Activated T-cell treated with anti-CD3 and anti-CD28 coated beads, Interleukin-2, amount 50 U/mL, for 72 hours (primary cell): ENCODE results near the gene UNC119B. TPM values are rescaled to one million over a fixed set of nuclear protein-coding genes. Genes with fewer than 3 reads are reported as not detected.

Experiments
- ATAC-seq, 2 donors: fragments of 150-1000 bp; cut with Tn5 transposase; replicated peaks in 1 of 2; 2 replicates each; pipeline ENCODE4 v1.10.0; 2021; ENCODE audit warnings: moderate library complexity in 2 of 2, mild to moderate bottlenecking in 1 of 2
- DNase-seq, 2 donors: peaks; one replicate each; pipeline ENCODE4 v3.0.0; 2021 to 2022; ENCODE audit warnings: mixed read lengths in 1 of 2
- H3K27ac Mint-ChIP-seq: one replicate; pipeline ENCODE4 v1.8.0; 2022; ENCODE audit warnings: mild to moderate bottlenecking, moderate library complexity, mixed read lengths
- H3K27me3 Mint-ChIP-seq: one replicate; pipeline ENCODE4 v1.8.0; 2022; ENCODE audit warnings: low read depth, mixed read lengths
- H3K36me3 Mint-ChIP-seq, 2 donors: one replicate each; pipeline ENCODE4 v1.8.0; 2022; ENCODE audit warnings: mixed read lengths in 2 of 2, mild to moderate bottlenecking in 1 of 2; ENCODE audit not compliant: insufficient read depth in 2 of 2
- H3K4me1 Mint-ChIP-seq: one replicate; pipeline ENCODE4 v1.8.0; 2022; ENCODE audit warnings: low read depth, mixed read lengths
- H3K4me3 Mint-ChIP-seq, 2 donors: one replicate each; pipeline ENCODE4 v1.8.0; 2022; ENCODE audit warnings: mild to moderate bottlenecking in 2 of 2, mixed read lengths in 2 of 2, moderate library complexity in 2 of 2
- H3K9me3 Mint-ChIP-seq, 2 donors: one replicate each; pipeline ENCODE4 v1.8.0; 2022; ENCODE audit warnings: mixed read lengths in 2 of 2
- total RNA-seq, 2 donors: library from RNA; stranded (reverse); gene quantifications; one replicate each; pipeline ENCODE4 v1.2.3, GENCODE V29; 2022

Gene UNC119B
- total RNA-seq, 2 donors from 2014 or later = 31.2 to 40.5 TPM

- Mint-ChIP-seq H3K4me3 (peak overlapping the region; percentile 37 to 62), H3K27me3 (no peaks in the 10 kb centered on the region), H3K27ac (peak overlapping the region; percentile 90), H3K36me3 (peaks cover 7 to 20% of the 10 kb centered on the region in 2 donors), H3K9me3 (no peaks in the 10 kb centered on the region), H3K4me1 (peaks cover 48% of the 10 kb centered on the region)
- ATAC-seq (peak; percentile 65), DNase-seq (peak; percentile 80 to 83)
Observed at GRCh38 chr12:120713861-120714482, 3.7 kb downstream of the UNC119B start.

- no peaks in the 10 kb centered on the region for H3K27me3 Mint-ChIP-seq
- H3K36me3 Mint-ChIP-seq = peaks cover 4 to 31% of the 10 kb centered on the region in 2 donors
- ATAC-seq (no peak), DNase-seq (no peak)
- H3K27ac Mint-ChIP-seq = no peak overlapping the region
- no peak overlapping the region for H3K4me3 Mint-ChIP-seq
- peaks cover 32% of the 10 kb centered on the region for H3K4me1 Mint-ChIP-seq
- H3K9me3 Mint-ChIP-seq = no peaks in the 10 kb centered on the region
Observed at GRCh38 chr12:120718055-120718454, 7.8 kb downstream of the UNC119B start.

GRCh38 chr12:120719072-120719471 lies 8.8 kb downstream of the UNC119B start:
- DNase-seq = no peak
- H3K4me3 Mint-ChIP-seq = no peak overlapping the region
- no peaks in the 10 kb centered on the region for H3K27me3 Mint-ChIP-seq
- no peak overlapping the region for H3K27ac Mint-ChIP-seq
- no peaks in the 10 kb centered on the region for H3K9me3 Mint-ChIP-seq
- H3K4me1 Mint-ChIP-seq = peaks cover 25% of the 10 kb centered on the region
- no peak for ATAC-seq
- peaks cover 4 to 33% of the 10 kb centered on the region in 2 donors for H3K36me3 Mint-ChIP-seq

- H3K36me3 Mint-ChIP-seq = peaks cover 4 to 31% of the 10 kb centered on the region in 2 donors
- no peaks in the 10 kb centered on the region for H3K9me3 Mint-ChIP-seq
Observed at GRCh38 chr12:120719496-120720233, 9.4 kb downstream of the UNC119B start.

GRCh38 chr12:120720234-120720986 lies 10.2 kb downstream of the UNC119B start:
- H3K36me3 Mint-ChIP-seq = peaks cover 4 to 30% of the 10 kb centered on the region in 2 donors
- DNase-seq (no peak), ATAC-seq (no peak)
- peaks cover 32% of the 10 kb centered on the region for H3K4me1 Mint-ChIP-seq
- H3K9me3 Mint-ChIP-seq = no peaks in the 10 kb centered on the region
- H3K27ac Mint-ChIP-seq = no peak overlapping the region
- no peaks in the 10 kb centered on the region for H3K27me3 Mint-ChIP-seq
- H3K4me3 Mint-ChIP-seq = no peak overlapping the region

More at GRCh38 chr12:120719496-120720233, 9.4 kb downstream of the UNC119B start:
- DNase-seq (no peak), ATAC-seq (no peak)
- H3K27ac Mint-ChIP-seq = no peak overlapping the region
- no peak overlapping the region for H3K4me3 Mint-ChIP-seq
- H3K27me3 Mint-ChIP-seq = no peaks in the 10 kb centered on the region
- H3K4me1 Mint-ChIP-seq = peaks cover 25% of the 10 kb centered on the region

- Mint-ChIP-seq H3K4me1 (peaks cover 37% of the 10 kb centered on the region), H3K27ac (no peak overlapping the region), H3K9me3 (no peaks in the 10 kb centered on the region), H3K27me3 (no peaks in the 10 kb centered on the region), H3K4me3 (no peak overlapping the region), H3K36me3 (peaks cover 4 to 30% of the 10 kb centered on the region in 2 donors)
- no peak for ATAC-seq
- no peak for DNase-seq
Observed at GRCh38 chr12:120720987-120721801, 10.9 kb downstream of the UNC119B start.

- Mint-ChIP-seq H3K27ac (no peak overlapping the region), H3K36me3 (peaks cover 0 to 25% of the 10 kb centered on the region in 2 donors), H3K27me3 (no peaks in the 10 kb centered on the region), H3K4me3 (no peak overlapping the region), H3K9me3 (no peaks in the 10 kb centered on the region), H3K4me1 (peaks cover 43% of the 10 kb centered on the region)
- ATAC-seq (no peak), DNase-seq (no peak)
Observed at GRCh38 chr12:120721866-120722265, 11.6 kb downstream of the UNC119B start.

- ATAC-seq (no peak), DNase-seq (no peak)
- Mint-ChIP-seq H3K36me3 (peaks cover 0 to 25% of the 10 kb centered on the region in 2 donors), H3K4me1 (peaks cover 43% of the 10 kb centered on the region), H3K27me3 (no peaks in the 10 kb centered on the region), H3K27ac (no peak overlapping the region), H3K9me3 (no peaks in the 10 kb centered on the region), H3K4me3 (no peak overlapping the region)
Observed at GRCh38 chr12:120722784-120723183, 12.5 kb downstream of the UNC119B start.

- H3K4me3 Mint-ChIP-seq = peak overlapping the region; percentile 82 to 92
- ATAC-seq = no peak
- no peaks in the 10 kb centered on the region for H3K9me3 Mint-ChIP-seq
- DNase-seq = no peak
- no peak overlapping the region for H3K27ac Mint-ChIP-seq
- peaks cover 28% of the 10 kb centered on the region for H3K4me1 Mint-ChIP-seq
- H3K36me3 Mint-ChIP-seq = peaks cover 0 to 11% of the 10 kb centered on the region in 2 donors
- H3K27me3 Mint-ChIP-seq = no peaks in the 10 kb centered on the region
Observed at GRCh38 chr12:120724720-120725119, 14.5 kb downstream of the UNC119B start.

- peaks cover 0 to 13% of the 10 kb centered on the region in 2 donors for H3K36me3 Mint-ChIP-seq
- no peaks in the 10 kb centered on the region for H3K9me3 Mint-ChIP-seq
- H3K4me3 Mint-ChIP-seq = peak overlapping the region; percentile 82 to 92
- ATAC-seq (no peak), DNase-seq (no peak)
- no peaks in the 10 kb centered on the region for H3K27me3 Mint-ChIP-seq
- H3K4me1 Mint-ChIP-seq = peaks cover 26% of the 10 kb centered on the region
- no peak overlapping the region for H3K27ac Mint-ChIP-seq
Observed at GRCh38 chr12:120725151-120725658, 14.9 kb downstream of the UNC119B start.

GRCh38 chr12:120725659-120726509 lies 15.6 kb downstream of the UNC119B start, which contains the start of gene ACADS:
TSS of gene ACADS (plus strand) at chr12:120725826. CDS start at chr12:120725886, 60 bp downstream.
- H3K27ac Mint-ChIP-seq = no peak within 1 kb of the TSS
- ATAC-seq = peak; percentile 100

GRCh38 chr12:120726510-120726793 lies 16.2 kb downstream of the UNC119B start:
- H3K27me3 Mint-ChIP-seq = no peaks in the 10 kb centered on the region
- peaks cover 20% of the 10 kb centered on the region for H3K4me1 Mint-ChIP-seq
- DNase-seq (no peak), ATAC-seq (no peak)
- H3K4me3 Mint-ChIP-seq = peak overlapping the region; percentile 82 to 92
- no peak overlapping the region for H3K27ac Mint-ChIP-seq
- H3K36me3 Mint-ChIP-seq = peaks cover 0 to 18% of the 10 kb centered on the region in 2 donors
- H3K9me3 Mint-ChIP-seq = no peaks in the 10 kb centered on the region

More at GRCh38 chr12:120725659-120726509, 15.6 kb downstream of the UNC119B start, which contains the start of gene ACADS:
- peak within 1 kb of the TSS; percentile 82 to 92 for H3K4me3 Mint-ChIP-seq
- DNase-seq = peak; percentile 94 to 95
- no peaks in the 10 kb centered on the region for H3K27me3 Mint-ChIP-seq
- H3K36me3 Mint-ChIP-seq = peaks cover 0 to 18% of the 10 kb centered on the region in 2 donors
- no peaks in the 10 kb centered on the region for H3K9me3 Mint-ChIP-seq
- peaks cover 21% of the 10 kb centered on the region for H3K4me1 Mint-ChIP-seq
